Measurements from ENCODE around the gene DNHD1.

Gene DNHD1

DNA sequence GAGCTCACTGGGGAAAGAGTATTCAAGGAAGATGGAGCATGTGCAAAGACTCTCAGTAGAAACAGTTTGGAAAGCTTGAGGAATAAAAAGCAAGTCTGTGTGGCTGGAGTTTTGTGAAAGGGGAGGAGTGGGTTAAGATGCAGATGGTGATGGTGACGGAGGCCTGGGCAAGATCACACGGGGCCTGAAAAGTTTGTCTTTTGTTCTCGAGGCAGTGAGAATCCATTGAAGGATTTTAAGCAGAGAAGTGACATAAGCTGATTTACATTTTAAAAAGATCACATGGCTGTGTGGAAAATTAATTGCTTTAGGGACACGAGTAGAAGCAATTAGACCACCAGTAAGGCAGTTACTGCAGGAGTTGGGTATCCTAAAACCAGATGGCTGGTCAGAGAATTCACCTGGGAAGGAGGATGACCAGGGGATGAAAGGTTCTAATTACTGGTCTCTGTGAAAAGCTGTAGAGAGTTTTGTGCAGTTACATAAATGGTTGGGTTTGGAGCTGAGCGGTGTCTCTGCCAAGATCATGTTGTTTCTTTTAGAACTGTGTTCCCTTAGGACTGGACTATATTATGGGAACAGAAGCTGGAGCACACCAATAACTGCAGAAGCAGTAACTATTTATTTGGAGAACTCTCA is 99.3 kb downstream of the DNHD1 start:
- no peak for DNase-seq

DNA sequence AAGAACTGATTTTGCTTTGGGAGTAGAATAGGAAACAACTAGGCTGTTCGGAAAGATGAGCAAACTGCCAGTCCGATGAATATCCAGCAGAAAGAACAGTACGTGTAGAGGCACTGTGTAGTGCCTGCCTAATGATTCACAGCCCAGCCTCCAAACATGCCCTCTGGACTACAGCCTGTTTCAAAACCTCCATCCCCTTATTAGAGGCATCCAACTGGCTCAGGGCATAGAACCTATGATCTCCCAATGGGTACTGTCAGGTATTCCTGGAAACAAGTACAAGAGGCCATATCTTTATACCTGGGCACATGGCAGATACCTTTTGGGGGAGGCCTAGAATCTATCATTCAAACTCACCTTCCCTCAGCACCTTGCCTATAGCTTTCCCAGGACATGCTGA is 101.5 kb downstream of the DNHD1 start:
- no peak for DNase-seq

DNA sequence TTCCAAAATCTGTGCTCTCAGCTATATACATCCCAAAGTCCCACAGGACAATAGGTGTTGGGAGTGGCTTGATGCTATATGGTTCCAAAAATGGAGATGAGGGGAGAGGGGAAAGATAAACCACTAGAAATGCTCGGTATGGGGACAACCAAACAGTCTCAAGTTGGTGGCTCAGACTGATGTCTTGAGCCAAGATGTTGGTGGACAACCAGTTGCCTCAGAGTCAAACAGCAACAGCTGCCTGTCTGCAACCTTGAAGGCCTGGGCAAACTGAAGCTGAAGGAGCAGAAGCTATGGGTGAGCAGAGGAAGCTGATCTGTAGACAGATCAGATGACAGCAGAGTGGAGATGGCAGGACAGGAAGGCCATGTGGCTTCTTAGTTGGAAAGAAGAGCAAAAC is 102.4 kb downstream of the DNHD1 start:
- DNase-seq: no peak

DNA sequence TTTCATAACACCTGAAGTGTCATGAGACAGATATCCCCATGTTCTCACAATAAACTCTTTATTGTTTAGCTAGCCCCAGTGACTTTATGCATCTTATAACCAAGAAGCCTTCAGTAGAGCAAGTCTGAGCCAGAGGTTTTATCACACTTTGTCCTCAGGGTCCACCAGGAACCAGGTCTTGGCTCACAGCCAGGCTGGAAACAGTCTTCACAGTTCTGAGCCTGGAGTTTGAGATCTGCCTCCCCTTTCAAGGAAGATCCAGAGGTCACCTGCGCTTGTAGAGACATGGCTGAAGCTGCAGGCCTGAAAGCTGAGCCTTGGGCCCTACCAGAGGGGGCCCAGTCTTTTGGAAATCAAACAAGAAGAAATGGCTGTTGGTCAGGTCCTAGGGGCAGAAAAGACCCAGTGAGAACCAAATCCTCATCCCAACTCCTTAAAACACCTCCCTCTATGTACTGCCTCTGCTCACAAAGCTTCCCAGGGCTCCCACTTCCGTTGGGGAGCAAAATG is 102.9 kb downstream of the DNHD1 start:
- DNase-seq: no peak

DNA sequence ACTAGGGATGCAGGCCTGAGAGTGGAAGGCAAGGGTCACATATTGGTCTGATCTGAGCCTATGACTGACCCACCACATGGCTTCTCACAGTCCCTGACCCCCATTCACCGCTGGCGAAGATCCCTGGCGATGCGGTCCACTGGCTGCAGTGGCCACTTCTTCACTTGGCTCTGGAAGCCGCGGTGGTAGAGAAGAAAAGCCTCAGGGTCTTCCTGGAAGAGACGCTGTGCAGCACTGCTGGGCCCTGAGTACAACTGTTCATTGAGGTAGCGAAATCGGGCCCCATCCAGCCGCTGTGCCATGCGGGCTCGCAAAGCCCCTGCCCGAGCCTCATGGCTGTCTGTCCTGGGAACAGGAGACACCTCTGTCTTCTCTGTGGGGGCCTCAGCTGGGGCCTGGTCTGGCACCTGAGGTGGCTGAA is 104.0 kb downstream of the DNHD1 start:
- DNase-seq: no peak

DNA sequence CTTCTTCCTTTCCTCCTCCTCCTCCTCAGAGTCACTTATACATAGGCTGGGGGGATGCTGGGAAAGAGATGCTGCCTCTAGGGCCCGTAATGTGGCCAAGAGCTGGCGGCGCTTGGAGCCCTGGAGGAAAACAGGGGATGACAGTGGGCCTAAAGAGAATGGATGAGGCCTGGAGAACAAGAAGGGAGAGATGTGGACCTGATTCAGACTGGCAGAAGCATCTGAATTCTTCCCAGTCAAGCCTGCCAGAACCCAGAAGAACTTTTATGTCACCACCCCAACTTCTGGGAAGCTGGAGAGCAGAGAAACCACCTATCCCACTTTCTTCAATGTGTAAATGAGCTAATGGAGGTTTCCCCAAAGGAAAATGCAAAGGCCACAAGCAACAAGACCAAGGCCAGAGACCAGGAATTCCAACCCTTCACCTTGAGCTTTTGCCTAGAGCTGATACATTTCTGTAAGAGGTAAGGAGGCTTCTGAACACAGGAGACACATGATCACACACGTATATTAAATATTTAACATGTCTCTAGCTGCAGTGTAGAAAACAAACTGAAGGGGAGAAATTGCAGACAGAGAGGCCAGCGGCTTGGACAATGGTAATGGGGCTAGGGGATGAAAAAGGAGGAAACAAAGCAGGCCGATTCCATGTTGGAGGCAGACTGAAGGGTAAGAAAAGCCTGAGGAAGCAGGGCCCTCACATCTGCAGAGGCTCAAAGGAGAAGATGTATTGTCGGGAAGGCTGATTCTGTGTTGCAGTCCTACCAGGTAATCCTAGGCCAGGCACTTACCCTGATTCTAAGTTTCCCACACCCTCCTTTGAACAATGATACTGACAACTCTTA is 105.2 kb downstream of the DNHD1 start:
- DNase-seq: no peak

DNA sequence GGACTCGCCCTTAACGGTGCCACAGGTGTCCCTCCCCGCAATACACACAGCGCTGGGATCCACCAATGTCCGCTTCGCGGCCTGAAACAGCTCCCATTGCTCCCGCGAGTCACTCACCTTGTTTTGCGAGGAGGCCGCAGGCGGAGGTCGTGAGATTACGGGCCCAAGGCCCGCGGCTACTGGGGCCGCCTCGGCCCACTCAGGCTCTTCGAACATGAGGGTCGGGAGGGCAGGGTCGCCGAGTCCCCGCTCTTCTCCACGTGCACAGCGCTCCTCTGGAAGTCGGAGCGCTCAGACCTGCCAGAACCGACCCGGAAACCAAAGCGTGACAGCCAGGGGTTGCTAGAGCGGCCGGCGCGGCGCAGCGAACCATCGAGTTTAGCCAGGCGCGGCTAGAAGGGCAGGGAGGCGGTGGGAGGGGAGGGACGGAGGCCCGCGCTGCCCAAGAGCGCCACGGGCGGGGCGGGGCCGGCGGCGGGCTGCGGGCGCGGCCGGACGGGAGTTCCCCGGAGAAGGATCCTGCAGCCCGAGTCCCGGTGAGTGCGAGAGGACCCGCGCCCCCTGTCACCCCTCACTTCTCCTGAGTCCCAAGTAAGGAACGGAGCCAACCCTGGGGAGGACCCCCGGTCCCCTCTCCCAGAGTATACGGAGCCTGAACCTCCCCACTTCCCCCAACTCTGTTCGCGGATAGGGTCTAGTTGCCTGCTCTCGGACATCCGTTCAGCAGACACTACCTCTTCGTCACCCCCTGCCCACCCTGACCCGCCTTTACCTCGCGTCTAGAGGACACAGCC is 106.4 kb downstream of the DNHD1 start, which contains the start of the genes ILK and RRP8:
TSS of gene ILK (plus strand) at position 488 of the 794 bp plus-strand sequence. CDS start 498 bp downstream, outside the sequence.
TSS of gene RRP8 (minus strand) at position 330 of the 794 bp plus-strand sequence. CDS start at position 216, 114 bp downstream.
- DNase-seq: peak; percentile 89

DNA sequence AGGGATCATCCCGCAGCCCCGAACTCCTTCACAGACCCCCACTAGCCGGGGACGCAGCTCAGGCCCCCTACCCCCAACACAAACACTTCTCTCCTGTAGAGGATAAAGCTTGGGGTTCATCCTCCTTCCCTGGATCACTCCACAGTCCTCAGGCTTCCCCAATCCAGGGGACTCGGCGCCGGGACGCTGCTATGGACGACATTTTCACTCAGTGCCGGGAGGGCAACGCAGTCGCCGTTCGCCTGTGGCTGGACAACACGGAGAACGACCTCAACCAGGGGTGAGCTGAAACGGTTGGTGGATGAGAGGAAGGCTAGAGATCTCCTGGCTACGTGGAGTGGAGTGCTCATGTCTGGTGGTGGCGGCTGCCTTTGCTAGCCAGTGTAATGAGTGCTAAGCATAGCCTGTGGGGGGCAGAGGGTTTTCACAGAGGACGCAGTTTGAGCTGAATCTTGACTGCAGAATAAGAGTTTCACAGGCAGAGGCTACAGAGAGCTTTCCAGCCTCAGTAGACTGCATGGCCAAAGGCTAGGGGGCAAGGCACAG is 107.1 kb downstream of the DNHD1 start:
- peak; percentile 71 for DNase-seq

DNA sequence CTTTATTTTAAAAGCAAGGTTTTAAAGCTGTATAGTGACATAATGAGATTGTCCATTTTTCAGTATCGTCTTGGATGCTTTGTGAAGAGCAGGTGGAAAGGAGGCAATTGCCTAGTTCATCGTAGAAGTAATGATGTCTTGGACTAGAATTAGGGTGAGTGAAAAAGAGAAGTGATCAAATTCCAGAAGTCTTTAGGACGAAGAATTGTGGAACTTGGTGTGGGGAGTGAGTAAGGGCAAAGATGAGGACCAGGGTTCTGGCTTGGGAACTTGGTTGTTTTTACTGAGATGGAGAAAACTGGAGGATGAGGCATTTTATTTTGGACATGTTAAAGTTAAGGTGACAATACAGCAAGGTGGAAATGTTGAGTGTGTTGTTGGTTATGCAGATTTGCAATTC is 107.7 kb downstream of the DNHD1 start:
- no peak for DNase-seq

DNA sequence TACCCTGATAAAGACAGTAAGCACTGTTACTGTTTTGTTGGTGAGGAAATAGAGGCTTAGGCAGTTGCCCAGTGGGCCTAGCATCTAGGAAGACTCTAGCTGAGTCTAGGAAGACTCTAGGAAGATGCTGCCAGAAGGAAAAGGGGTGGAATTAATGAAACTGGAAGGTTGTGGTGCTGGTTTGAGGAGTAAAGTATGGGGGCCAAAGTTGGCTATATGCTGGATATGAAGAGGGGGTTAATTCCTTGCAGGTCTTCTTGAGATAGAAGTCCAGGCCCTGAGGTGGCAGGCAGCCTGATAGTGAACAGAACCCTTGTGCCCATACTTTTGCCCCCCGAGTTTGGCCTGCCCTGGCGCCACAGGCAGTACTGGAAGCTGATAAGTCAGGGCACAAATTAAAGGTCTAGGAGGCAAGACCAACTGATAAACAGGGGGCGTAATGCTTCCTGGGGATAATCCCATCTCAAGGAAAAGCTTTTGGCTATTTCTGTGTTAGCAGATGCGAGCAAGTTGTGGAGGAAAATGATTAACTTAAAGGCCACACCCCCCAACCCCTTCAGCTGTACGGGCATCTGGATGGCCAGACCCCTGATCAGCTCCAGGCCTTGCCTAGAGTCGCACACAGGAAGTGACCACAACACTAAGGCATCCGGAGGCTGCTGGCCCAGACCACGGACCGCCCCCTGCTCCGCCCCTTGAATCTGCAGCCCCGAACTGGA is 109.5 kb downstream of the DNHD1 start:
- peak; percentile 59 for DNase-seq

DNA sequence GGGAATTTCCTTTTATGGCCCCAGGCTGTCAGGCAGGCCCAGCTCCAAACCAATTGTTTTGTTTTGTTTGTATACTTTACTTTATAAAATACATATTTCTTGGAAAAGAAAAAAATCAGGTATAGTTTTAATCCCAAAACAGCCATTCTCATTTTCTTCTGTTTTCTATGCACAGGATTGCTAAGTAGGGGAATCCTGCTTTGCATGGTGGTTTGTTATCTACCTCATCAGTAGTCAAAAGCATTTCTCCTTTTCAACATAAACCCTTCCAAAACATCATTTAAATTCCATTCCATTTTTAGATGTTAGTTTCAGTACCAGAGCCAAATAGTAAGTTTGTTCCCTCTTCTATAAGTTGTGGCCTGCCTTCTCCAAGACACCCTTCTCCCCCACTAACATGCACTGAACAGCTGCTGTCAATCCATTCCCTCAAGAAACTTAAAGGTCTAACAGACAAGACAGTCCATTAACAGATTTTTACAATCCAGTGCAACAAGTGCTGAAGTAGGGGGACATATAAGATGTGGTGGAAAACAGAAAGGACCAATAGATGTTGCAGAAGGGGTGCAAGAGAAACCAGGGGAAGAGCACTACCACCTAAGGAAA is 110.2 kb downstream of the DNHD1 start:
- DNase-seq: no peak

DNA sequence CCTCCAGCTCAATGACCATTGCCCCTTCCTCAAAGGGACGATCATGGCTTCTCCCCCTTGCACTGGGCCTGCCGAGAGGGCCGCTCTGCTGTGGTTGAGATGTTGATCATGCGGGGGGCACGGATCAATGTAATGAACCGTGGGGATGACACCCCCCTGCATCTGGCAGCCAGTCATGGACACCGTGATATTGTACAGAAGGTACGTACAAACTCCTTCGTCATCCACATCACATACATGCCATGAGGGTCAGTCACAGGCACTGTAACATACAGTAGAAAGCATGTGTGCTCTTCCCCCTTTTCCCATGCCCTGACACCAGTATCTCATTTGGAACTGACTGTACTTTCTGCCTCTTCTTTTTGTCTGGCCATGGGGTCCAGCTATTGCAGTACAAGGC is 110.9 kb downstream of the DNHD1 start:
- no peak for DNase-seq

DNA sequence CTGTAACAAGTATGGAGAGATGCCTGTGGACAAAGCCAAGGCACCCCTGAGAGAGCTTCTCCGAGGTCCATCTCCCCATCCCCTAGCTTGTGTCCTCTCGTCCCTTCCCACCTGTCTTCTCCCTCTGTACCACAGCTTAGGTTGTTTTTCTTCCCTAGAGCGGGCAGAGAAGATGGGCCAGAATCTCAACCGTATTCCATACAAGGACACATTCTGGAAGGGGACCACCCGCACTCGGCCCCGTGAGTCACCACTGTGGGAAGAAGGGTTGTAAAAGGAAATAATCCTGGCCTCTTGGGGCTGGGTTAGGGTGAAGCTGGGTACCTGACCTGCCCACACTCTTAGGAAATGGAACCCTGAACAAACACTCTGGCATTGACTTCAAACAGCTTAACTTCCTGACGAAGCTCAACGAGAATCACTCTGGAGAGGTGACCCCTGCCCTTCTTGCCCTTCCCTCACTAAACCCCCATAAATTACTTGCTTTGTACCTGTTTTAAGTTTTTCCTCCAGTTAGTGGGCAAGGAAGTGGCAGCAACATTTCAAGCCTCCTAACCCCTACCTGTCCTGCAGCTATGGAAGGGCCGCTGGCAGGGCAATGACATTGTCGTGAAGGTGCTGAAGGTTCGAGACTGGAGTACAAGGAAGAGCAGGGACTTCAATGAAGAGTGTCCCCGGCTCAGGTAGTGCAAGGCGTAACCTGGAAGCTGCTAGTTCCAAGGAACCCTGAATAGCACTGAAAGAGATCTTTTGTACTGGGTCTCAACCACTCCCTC is 111.8 kb downstream of the DNHD1 start:
- DNase-seq: no peak

DNA sequence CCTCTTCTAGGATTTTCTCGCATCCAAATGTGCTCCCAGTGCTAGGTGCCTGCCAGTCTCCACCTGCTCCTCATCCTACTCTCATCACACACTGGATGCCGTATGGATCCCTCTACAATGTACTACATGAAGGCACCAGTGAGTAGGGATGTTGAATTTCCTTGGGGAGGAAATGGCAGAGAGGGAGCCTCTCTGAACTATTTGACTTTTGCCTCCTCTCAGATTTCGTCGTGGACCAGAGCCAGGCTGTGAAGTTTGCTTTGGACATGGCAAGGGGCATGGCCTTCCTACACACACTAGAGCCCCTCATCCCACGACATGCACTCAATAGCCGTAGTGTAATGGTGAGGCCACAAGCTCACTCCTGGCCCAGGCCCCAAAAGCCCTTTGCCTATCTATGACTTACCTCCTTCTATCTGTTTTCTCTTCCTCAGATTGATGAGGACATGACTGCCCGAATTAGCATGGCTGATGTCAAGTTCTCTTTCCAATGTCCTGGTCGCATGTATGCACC is 112.5 kb downstream of the DNHD1 start:
- no peak for DNase-seq

DNA sequence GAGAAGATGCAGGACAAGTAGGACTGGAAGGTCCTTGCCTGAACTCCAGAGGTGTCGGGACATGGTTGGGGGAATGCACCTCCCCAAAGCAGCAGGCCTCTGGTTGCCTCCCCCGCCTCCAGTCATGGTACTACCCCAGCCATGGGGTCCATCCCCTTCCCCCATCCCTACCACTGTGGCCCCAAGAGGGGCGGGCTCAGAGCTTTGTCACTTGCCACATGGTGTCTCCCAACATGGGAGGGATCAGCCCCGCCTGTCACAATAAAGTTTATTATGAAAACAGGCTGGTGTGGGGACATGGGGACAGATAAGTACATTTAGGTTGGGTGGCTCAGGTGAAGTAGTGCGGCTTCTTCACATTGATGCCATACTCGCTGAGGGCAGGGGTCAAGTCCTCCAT is 113.5 kb downstream of the DNHD1 start:
- no peak for DNase-seq

DNA sequence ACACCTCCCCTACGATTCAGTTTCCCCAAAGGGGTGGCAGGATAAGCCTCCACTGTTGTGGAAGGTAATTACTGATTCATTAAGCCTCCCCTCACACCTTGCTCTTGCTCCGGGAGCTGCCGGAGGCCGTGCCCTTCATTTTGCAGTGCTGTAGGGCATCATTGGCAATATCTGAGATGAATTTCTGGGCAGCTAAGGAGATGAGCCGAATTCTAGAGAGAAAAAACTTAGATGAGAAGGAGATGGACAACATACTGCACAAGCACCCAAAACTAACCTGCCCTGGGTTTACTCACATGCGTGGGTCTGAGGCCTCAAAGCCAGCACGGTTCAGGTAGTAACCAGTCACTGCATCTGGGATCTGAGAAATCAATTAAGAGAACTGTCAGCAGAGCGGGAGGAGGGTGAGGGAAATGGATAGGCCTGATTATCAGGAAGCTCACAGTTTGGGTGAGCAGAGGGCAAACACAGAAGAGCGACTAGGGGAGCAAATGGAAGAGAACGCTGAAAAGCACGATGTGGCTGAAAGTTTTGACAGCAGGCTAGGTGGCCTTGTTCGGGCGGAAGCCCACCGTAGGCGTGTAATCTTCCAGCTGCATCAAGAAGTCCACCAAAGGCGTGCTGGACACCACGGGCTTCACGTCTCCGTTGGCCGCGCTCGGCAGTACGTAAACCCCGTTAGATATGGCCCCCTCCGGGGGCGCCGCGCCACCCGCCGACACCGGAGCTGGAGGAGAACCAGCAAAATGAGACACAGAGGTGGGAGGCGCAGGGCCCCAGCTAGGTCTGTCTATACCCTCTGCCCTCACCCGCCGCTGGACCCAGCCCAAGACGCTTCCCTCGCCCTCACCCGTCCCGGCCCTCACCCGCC is 114.2 kb downstream of the DNHD1 start:
- peak; percentile 50 for DNase-seq

DNA sequence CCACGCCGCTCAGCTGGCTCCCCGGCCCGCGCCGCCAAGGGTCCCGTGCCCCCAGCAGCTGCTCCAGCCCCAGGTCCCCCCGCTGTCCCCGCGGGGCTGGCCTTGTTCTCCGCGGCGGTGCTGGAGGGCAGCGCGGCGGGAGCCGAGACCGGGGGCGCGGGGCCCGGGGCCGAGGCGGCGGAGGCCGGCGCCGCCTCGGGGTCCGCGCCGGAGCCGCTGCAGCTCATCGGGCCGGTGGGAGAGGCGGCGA is 114.8 kb downstream of the DNHD1 start:
- no peak for DNase-seq

DNA sequence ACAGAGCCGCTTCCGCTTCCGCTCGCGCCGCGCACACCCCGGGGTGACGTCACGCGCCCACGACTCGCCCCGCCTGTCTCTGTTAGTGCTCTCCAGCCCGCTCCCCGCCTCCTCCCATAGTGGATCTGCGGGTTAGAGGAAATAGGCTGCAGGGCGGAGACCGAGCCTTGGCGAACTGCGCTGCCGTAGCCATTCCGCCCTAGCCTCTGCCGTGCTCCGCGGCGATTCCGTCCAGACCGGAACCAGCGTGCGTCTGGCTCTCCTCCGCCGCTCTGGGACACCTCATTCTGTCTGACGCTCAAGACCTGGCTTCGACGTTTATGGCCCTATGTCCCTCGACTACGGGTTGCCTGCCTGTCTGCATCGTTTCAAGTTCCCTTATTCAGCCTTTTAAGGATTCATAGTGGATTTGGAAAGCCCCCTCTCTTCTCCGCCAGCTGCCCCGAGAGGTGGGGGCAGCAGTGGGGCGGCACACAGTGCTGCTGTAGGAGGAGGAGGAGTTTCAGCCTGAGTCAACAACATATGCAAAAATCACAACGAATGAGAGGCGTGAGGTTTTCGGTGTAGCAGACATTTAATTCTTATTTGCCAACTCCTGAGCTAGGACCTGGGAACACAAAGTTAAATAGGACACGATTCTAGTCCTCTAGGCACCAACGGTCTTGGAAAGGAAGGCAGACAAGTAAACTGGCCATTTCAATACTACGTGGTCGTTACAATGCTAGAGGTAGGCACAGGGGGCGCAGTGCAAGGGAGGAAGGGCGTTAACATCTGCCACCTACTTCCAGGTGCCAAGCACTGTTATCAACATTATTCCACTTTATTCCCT is 115.3 kb downstream of the DNHD1 start, which contains the start of gene TAF10:
TSS of gene TAF10 (minus strand) at position 4 of the 829 bp plus-strand sequence. CDS start 27 bp downstream, outside the sequence.
- peak; percentile 98 for DNase-seq

DNA sequence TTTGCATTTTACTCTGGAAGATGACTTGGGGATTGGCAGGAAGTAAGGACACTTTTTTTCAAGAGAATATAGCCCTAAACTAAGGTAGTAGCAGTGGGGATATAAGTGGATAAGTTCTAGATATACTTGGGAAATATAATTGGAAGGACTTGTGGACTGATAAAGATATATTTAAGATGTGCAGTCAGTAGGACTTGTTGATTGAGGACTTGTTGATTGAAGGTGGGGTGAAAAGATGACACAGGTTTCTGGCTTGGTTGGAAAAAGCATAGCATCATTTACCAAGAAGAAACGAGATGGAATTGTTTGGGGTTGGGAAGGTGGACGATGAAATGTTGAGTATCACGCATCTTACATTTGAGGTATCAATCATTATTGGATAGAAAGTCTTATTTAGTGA is 116.4 kb downstream of the DNHD1 start:
- no peak for DNase-seq
